ENCODE data around the gene TRPC1. TPM values are rescaled to one million over a fixed set of nuclear protein-coding genes. Genes with fewer than 3 reads are reported as not detected.

The TRPC1 gene
- polyA plus RNA-seq, 1 of the 3 experiments (the other 2 are of a cell fraction) = 9.6 TPM

- Histone ChIP-seq H3K9me2 (no peaks in the 10 kb centered on the region), H3F3A (replicated peaks; ENCODE audit: insufficient read depth) (no peaks in the 10 kb centered on the region), H3K27me3 (ENCODE audit: insufficient read depth) (no peaks in the 10 kb centered on the region), H3K9ac (no peak overlapping the region), H2AFZ (ENCODE audit: low read depth) (no peak overlapping the region), H3K4me3 (ENCODE audit: low read depth in 2 of 2, low read length in 1 of 2) (no peak overlapping the region), H3K27ac (ENCODE audit: low read depth in 2 of 2, low read length in 1 of 2) (no peak overlapping the region), H4K20me1 (ENCODE audit: insufficient read depth) (no peaks in the 10 kb centered on the region), H3K4me2 (no peak overlapping the region), H3K36me3 (replicated peaks in 1 of 2; ENCODE audit: control insufficient read depth in 1 of 2, insufficient read depth in 2 of 2, low read length in 1 of 2) (no peaks in the 10 kb centered on the region), H3K9me3 (no peaks in the 10 kb centered on the region), H3K4me1 (ENCODE audit: control insufficient read depth in 1 of 2, insufficient read depth in 2 of 2, low read depth in 1 of 2, low read length in 1 of 2) (no peaks in the 10 kb centered on the region), H3K79me2 (ENCODE audit: insufficient read depth) (no peaks in the 10 kb centered on the region)
- DNase-seq = no peak
- POLR2A ChIA-PET = no interaction called here
- 74% methylated on average over 1 of the region's 1 CpG for whole genome bisulfite sequencing (ENCODE audit: low lambda C conversion rate)
- CTCF ChIA-PET = interaction anchor here (1.3 to 2.9 kb wide), 2 partner anchors 11 to 230 kb away, joined by 3 to 25 read pairs; no protein-coding TSS in a partner anchor
- TF ChIP-seq YY1 (IDR thresholded peaks at IDR 0.05; ENCODE audit: low read depth) (no peak), TEAD4 (IDR thresholded peaks at IDR 0.05; ENCODE audit: borderline replicate concordance, insufficient read depth) (no peak), EP300 (IDR thresholded peaks at IDR 0.05; ENCODE audit: borderline replicate concordance in 1 of 2, low read depth in 1 of 2, low read length in 1 of 2) (no peak), IRF3 (IDR thresholded peaks at IDR 0.05; ENCODE audit: low read depth, low read length) (no peak), MEF2A (IDR thresholded peaks at IDR 0.05; ENCODE audit: borderline replicate concordance, low read depth) (no peak), GABPA (IDR thresholded peaks at IDR 0.05; ENCODE audit: low read depth) (no peak)
- TF ChIP-seq, protein P1, sequence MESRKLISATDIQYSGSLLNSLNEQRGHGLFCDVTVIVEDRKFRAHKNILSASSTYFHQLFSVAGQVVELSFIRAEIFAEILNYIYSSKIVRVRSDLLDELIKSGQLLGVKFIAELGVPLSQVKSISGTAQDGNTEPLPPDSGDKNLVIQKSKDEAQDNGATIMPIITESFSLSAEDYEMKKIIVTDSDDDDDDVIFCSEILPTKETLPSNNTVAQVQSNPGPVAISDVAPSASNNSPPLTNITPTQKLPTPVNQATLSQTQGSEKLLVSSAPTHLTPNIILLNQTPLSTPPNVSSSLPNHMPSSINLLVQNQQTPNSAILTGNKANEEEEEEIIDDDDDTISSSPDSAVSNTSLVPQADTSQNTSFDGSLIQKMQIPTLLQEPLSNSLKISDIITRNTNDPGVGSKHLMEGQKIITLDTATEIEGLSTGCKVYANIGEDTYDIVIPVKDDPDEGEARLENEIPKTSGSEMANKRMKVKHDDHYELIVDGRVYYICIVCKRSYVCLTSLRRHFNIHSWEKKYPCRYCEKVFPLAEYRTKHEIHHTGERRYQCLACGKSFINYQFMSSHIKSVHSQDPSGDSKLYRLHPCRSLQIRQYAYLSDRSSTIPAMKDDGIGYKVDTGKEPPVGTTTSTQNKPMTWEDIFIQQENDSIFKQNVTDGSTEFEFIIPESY (IDR thresholded peaks at IDR 0.05; ENCODE audit: borderline replicate concordance, low read depth) = no peak
- TF ChIP-seq, protein P2, sequence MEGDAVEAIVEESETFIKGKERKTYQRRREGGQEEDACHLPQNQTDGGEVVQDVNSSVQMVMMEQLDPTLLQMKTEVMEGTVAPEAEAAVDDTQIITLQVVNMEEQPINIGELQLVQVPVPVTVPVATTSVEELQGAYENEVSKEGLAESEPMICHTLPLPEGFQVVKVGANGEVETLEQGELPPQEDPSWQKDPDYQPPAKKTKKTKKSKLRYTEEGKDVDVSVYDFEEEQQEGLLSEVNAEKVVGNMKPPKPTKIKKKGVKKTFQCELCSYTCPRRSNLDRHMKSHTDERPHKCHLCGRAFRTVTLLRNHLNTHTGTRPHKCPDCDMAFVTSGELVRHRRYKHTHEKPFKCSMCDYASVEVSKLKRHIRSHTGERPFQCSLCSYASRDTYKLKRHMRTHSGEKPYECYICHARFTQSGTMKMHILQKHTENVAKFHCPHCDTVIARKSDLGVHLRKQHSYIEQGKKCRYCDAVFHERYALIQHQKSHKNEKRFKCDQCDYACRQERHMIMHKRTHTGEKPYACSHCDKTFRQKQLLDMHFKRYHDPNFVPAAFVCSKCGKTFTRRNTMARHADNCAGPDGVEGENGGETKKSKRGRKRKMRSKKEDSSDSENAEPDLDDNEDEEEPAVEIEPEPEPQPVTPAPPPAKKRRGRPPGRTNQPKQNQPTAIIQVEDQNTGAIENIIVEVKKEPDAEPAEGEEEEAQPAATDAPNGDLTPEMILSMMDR (IDR thresholded peaks at IDR 0.05) = no peak
Observed at GRCh38 chr3:142817356-142817755, 93.5 kb downstream of the TRPC1 start.

- Histone ChIP-seq H3K36me3 (replicated peaks in 1 of 2; ENCODE audit: control insufficient read depth in 1 of 2, insufficient read depth in 2 of 2, low read length in 1 of 2) (no peaks in the 10 kb centered on the region), H4K20me1 (ENCODE audit: insufficient read depth) (no peaks in the 10 kb centered on the region), H3F3A (replicated peaks; ENCODE audit: insufficient read depth) (no peaks in the 10 kb centered on the region), H3K4me1 (ENCODE audit: control insufficient read depth in 1 of 2, insufficient read depth in 2 of 2, low read depth in 1 of 2, low read length in 1 of 2) (no peaks in the 10 kb centered on the region), H3K27me3 (ENCODE audit: insufficient read depth) (no peaks in the 10 kb centered on the region), H3K4me3 (ENCODE audit: low read depth in 2 of 2, low read length in 1 of 2) (no peak overlapping the region), H3K27ac (ENCODE audit: low read depth in 2 of 2, low read length in 1 of 2) (no peak overlapping the region), H2AFZ (ENCODE audit: low read depth) (no peak overlapping the region), H3K9me3 (no peaks in the 10 kb centered on the region), H3K9ac (no peak overlapping the region), H3K79me2 (ENCODE audit: insufficient read depth) (no peaks in the 10 kb centered on the region), H3K4me2 (no peak overlapping the region), H3K9me2 (no peaks in the 10 kb centered on the region)
- ChIA-PET POLR2A (no interaction called here), CTCF (interaction anchor here (0.8 to 2.9 kb wide), 3 partner anchors 11 to 231 kb away, joined by 3 to 25 read pairs (median 3); no protein-coding TSS in a partner anchor)
- WGBS (ENCODE audit: low lambda C conversion rate) = 62% methylated on average over 7 of the region's 7 CpGs
- no peak for TF ChIP-seq SIN3A (IDR thresholded peaks at IDR 0.05; ENCODE audit: borderline replicate concordance, low read depth, low read length)
- TF ChIP-seq CHD2 (IDR thresholded peaks at IDR 0.05; ENCODE audit: low read length, partially characterized antibody) = no peak
- no peak for TF ChIP-seq GABPA (IDR thresholded peaks at IDR 0.05; ENCODE audit: low read depth)
- no peak for TF ChIP-seq USF2 (IDR thresholded peaks at IDR 0.05; ENCODE audit: borderline replicate concordance, low read depth, low read length)
- no peak for TF ChIP-seq FOXJ3 (CRISPR knock-in tag; IDR thresholded peaks at IDR 0.05)
- TF ChIP-seq FOSL2 (IDR thresholded peaks at IDR 0.05; ENCODE audit: borderline replicate concordance, low read depth) = no peak
- TF ChIP-seq, protein P2 (IDR thresholded peaks at IDR 0.05) = no peak
- no peak for TF ChIP-seq POLR2AphosphoS5 (IDR thresholded peaks at IDR 0.05; ENCODE audit: low read depth, low read length)
- no peak for TF ChIP-seq GATA2 (CRISPR knock-in tag; IDR thresholded peaks at IDR 0.05)
- TF ChIP-seq, protein P1 (IDR thresholded peaks at IDR 0.05; ENCODE audit: borderline replicate concordance, low read depth) = no peak
- no peak for TF ChIP-seq EP300 (IDR thresholded peaks at IDR 0.05; ENCODE audit: borderline replicate concordance in 1 of 2, low read depth in 1 of 2, low read length in 1 of 2)
- no peak for DNase-seq
Observed at GRCh38 chr3:142817897-142818296, 94.1 kb downstream of the TRPC1 start.
